GM21825 (cell line): ENCODE data around the gene SOWAHA.

Experiments used
- ATAC-seq: cut with Tn5 transposase; IDR thresholded peaks from one replicate; pipeline ENCODE4 v1.9.1; 2021; ENCODE audit warnings: mild to moderate bottlenecking, moderate library complexity; ENCODE audit not compliant: unreplicated experiment

The SOWAHA gene

DNA sequence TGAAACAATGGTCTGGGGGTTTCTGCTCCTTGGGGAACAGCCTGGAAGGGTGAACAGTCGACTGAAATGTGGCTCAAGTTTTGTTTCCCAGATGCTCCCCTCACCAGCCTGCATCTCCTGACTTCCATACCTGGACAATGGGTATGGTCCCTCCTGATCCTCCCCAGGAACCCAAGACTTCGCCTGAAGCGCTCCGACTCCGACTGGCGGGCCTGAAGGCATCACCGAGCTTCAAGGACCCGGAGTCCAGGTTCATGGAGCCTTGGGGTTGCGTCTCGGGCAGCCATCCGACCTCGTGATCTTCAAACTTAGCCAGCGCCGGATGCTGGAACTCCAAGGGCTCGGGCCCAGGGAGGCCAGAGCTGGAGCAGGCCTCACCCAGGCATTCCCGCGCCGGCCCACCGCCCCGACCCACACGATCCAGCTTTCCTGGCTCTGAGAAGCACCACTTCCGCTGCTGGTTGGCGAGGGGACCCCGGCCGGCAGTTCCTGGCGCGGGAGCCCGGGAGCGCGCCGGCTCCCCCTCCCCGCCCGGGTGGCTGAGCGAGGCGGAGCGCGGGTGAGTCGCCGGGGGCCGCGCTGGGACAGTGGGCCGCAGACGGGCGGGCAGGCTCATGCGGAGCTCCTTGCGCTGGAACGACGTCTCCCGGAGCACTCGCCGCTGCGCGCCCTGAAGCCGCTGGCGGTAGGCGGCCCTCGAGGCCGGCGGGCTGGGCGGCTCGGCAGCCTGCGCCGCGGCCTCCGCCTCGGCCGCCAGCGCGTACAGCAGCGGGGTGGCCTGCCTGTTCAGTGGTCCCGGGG, 12.1 kb downstream of the SOWAHA start:
- no peak for ATAC-seq

DNA sequence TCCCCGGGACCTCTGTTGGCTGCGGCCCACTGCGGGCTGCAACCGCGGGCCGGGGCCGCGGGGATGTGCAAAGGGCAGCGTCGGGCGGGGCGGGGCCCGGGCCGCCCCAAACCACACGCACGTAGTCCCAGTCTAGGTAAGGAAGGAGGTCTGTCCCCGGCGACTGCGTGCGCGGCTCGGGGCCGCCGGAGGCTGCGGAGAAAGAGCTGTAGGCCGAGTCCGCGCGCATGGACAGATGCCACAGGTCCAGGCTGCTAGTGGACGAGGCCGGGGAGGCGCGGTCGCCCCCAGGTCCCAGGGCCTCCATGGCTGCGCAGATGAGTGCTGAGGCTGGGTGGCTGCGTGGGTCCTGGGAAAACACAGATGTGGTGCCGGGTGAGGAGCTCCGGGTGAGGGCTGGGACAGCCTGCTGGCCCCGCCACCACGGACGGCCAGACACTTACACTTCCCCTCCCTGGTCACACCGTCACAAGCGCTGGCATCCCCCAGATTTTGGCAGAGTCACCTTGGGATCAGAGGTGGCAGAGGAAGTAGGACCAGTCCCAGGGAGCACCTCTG, 12.8 kb downstream of the SOWAHA start:
- no peak for ATAC-seq

- ATAC-seq: no peak
Observed at GRCh38 chr5:132826424-132827082, 13.5 kb downstream of the SOWAHA start.

DNA sequence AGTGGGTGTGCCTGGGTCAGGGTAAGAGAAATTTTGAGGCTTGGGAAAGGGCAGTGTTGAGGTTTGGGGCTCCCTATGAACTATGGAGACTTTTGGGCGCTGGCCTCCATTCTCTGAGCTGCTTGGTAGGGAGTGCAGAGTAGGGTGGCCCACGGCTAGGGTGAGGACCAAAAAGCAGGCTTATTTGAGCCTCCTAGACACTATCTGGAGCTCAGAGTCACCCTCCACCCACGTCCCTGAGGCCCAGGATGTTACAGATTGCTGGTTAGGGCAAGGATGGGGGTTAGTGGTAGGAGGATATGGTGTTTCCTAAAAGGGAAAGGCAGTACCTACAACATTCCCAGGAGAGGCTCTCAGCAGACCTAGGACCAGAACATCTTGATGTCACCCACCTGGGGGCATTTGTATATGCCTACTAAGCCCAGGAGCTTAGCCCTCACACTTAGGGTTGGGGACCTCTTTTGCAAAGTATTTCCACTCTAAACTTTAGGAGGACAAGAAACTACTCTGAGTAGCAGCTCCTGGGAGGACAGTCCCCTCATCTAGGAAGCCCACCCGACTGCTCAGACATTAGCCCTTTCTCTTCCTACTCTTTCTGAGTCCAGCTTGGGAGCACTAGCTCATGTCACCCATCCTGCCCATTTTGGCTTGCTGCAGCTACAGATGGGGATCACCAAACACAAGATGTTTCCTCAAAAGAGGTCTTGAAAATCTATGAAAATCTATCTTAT, 15.0 kb downstream of the SOWAHA start:
- ATAC-seq: no peak

DNA sequence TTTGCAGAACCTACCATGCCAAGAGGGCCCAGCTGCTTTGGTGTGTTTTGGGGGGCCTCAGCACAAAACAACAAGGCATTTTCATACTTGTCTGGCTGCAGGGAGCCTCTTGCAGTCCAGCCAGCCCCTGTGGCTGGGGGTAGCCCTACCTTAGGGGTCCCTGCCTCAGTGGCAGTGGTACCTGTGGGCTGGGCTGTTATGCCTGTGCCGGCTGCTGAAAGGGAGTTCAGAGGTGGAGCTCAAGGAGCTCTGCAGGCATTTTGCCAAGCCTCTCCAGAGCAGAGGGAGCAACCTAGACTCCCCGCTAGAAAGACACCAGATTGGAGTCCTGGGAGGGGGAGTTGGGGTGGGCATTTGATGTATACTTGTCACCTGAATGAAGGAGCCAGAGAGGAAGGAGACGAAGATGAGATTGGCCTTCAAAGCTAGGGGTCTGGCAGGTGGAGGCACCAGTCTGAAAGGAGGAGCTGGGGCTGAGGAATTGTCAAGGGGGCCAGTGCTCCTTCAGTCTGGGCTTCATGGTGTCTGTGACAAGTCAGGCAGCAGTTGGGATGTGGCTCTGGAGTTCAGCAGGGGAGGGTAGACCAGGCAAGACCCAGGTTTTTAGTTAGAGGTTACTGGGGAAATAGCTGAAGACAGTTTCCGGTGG, 15.9 kb downstream of the SOWAHA start:
- no peak for ATAC-seq

DNA sequence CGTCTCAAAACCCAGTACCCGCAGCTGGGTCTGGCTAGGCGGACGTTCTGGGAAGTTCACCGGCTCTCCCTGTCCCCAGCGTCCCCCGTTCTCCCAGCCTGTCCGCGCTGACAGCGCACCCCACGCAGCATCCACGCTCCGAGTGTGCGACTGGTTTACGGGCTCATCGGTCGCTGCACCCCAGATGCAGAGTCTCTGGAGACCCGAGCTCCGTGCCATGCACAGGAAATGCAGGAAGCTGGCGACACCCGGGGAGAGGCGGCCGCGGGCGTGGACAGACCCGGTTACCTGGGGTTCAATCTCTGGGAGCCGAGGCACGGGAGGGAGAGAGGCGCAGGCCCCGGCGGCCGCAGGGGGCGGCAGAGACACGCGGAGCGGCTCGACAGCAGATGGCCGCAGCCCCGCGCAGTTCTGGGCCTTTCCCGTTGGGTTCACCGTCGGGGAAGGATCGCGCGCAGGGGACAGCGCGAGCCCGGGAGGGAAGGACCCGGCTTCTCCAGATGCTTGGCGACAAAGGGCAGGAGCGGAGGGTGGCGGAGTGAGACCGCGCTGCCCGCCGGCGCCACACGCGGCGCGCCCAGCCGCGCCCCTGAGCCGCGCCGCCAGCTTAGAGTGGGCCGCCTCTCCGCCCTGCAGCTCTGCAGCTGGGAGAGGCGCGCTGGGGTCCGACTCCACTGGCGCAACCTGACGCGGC, 16.8 kb downstream of the SOWAHA start:
- ATAC-seq: peak; percentile 77

DNA sequence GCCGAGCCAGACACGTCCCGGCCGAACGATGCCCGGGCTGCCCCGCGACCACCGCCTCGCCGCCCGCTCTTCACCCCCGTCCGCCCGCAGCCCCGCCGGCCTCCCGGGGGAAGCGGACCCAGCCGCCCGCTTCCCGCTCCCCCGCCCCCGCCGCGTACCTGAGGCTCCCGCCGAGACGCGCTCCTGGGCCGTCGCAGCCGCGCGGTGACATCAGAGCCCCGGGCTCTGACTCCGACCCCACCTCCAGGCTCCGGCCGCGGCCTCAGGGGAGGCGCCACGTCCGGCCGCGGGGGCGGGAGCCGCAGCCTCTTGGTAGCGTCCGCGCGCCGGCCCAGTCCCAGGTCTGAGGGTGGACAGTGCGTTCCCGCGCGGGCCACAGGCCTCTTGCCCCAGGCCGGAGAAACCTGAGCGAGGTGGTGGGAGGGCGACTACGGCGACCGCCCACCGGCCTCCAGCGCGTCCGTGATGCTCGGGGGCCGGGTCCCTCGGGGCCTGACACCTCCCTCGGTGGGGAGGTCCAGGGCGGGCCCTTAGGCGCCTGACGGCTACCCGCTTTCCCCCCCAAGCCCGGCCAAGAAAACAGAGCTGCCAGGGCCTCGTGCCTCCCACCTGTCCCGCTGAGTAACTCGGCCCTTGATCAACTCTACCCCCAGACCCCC, 17.5 kb downstream of the SOWAHA start, which contains the start of gene SHROOM1:
TSS of gene SHROOM1 (minus strand) at position 212 of the 659 bp plus-strand sequence. CDS start 4,507 bp downstream, outside the sequence.
- peak; percentile 56 for ATAC-seq

- no peak for ATAC-seq
Observed at GRCh38 chr5:132831095-132831860, 18.2 kb downstream of the SOWAHA start.

DNA sequence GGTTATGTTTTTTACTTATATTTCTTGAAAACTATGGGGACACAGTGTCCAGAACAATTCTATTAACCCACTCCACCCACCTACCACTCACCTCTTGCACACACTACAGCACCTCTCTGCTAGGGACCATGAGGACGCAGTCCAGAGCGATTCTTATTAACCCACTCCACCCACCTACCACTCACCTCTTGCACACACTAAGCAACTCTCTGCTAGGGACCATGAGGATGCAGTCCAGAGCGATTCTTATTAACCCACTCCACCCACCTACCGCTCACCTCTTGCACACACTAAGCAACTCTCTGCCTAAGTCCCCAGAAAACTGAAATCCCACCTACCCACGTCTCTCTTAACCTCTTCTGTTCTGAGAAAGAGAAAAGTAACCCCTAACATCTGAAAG, 19.5 kb downstream of the SOWAHA start:
- ATAC-seq: no peak

GRCh38 chr5:132834057-132834456, 21.0 kb downstream of the SOWAHA start:
- no peak for ATAC-seq

DNA sequence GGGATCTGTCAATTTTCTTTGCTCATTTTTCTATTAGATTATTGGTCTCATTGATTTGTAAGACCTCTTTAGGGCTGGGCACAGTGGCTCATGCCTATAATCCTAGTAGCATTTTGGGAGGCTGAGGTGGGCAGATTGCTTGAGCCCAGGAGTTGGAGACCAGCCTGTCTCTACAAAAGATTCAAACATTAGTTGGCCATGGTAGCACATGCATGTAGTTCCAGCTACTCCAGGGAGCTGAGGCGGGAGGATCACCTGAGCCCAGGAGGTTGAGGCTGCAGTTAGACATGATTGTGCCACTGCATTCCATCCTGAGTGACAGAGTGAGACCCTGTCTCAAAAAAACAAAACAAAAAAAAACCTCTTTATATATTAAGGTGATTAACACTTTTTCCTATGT, 23.8 kb downstream of the SOWAHA start:
- no peak for ATAC-seq

DNA sequence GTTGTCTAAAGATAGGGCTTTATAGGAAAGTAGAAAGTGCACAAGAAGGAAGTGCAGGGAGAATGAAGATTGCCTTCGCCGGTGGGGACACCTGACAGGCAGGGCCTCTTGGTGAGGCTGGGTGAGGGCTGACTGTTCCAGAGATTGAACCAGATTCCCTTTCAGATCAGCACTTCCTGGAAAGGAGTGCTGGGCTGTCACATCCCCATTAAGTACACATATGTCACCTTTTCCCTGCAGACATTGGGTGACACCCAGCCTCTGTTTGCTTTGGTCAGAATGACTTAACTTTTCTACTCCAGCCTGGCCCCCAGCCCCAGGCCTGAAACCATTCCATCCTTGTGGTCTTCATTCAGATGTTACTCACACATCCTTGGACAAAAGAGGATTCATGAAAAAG, 24.8 kb downstream of the SOWAHA start:
- ATAC-seq: no peak

- no peak for ATAC-seq
Observed at GRCh38 chr5:132838516-132839282, 25.6 kb downstream of the SOWAHA start.

DNA sequence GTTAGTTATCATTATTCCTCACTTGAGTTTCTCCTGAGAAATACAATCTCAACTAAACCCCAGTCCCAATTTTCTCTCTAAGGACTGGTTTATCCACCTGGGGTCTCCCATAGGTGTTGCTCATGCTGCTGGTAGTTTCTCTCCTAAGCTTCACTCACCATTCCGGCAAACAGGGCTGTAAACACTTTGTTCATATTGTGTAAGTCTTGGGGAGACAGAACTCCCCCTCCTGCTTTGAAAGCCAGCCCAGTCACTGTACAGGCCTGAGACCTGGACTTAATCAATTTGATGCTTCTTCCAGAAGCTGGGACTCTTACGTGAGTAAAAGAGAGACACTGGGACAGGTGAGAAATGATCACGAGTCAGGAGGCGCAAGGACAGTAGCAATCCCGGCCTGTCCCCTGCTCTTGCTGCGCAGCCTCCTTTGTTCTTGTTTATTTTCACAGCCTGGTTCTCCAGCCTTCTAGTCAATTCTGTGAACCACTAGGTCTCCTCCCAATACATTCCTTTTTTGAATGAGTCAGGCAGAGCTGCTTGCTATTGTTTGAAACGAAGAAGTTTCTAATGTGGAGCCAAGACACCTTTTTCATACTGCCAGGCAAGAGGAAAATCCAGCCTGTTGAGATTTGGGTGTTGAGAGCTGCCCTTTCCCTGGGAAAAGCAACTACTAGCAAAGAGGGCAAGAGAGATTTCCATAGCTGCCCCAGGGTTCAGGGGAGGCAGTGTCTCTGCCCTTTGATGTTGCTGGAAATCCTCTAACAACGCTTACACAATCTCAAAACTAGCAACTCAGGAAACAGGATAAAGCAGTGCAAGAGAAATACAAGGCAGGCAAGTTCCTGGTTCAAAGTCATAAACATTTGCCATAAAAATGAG, 26.6 kb downstream of the SOWAHA start:
- no peak for ATAC-seq

DNA sequence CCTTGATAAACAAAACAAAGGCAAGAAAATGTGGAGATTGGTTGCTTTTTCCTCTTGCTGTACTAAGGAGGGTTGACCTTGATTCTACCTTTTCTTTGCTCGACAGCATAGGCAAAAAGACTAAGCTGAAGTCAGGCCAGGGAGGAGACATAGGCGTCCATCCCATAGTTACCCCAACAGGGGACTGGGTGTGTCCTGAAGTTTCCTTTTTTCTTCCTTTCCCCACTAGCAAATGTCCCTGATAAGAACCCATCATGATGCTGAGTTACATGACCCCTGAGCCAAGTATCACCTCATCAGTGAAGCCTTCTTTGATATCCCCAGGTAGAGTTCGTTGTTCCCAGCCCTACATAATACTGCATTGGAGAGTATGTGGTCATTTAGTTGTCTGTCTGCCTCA, 27.2 kb downstream of the SOWAHA start:
- ATAC-seq: no peak

DNA sequence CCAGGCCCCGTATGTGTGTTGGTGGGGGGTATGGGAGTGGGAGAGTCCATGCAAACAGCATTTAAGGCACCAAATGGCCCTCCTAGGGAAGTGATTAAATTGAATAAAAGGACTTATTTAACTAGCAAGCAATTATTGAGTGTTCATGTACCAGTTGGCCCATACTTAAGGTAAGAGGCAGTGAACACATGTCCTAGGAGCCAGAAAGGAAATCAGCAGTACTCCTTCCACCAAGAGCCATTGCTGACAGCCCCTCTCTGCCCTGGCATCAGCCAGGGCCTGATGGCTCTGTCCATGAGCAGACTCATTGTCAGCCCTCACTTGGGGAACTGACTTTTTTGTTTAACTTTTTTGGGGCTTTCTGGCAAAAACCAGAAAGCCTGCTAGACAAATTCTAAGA, 27.8 kb downstream of the SOWAHA start:
- no peak for ATAC-seq

DNA sequence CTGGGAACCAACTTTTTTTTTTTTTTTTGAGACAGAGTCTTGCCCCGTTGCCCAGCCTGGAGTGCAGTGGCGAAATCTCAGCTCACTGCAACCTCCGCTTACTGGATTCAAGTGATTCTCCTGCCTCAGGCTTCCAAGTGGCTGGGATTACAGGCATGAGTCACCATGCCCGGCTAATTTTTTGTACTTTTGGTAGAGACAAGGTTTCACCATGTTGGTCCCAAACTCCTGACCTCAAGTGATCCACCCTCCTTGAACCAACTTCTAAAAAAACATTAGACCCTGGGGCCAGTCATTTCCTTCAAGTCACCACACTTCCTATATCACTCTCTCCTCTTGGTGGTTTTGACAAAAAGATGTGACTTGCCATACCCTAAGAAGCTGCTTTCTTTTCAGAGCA, 28.2 kb downstream of the SOWAHA start:
- ATAC-seq: no peak
